Cortex of kidney (tissue), 1 donor: ENCODE data around the gene LACTB.

ENCODE experiments used
- DNase-seq: peaks from one replicate; lab custom pipeline; 2025; lab: John Stamatoyannopoulos, UW

The LACTB gene

DNA sequence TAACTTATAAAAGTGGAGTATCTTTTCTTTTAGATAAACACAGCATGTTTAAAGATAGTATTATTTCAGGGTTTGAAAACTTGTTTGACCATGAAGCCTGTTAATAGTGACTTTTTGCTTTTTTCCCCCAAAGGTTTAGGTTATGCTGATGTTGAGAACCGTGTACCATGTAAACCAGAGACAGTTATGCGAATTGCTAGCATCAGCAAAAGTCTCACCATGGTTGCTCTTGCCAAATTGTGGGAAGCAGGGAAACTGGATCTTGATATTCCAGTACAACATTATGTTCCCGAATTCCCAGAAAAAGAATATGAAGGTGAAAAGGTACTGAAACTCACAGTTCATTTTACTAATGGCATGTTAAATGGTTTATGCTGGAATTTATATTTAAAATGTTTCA lies 5.1 kb downstream of the LACTB start:
- DNase-seq: no peak

DNA sequence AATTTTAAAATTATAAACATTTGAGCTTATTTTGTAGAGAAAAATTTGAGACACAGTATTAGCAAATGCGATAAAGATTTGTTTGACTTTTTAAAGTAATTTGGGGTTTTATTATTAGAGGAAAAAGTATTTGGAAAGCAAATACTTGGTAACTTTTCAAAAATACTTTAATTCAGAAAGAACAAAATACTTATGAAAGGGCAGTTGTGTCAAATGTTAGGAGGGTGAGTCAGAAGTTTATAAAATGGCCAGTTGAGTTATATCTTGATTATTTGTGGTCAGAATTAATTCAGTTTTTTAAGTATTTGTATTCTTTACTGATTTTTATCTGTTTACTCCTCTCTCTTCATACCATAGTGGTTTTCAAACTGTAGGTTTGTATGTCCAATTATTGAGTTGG lies 12.1 kb downstream of the LACTB start:
- no peak for DNase-seq

DNA sequence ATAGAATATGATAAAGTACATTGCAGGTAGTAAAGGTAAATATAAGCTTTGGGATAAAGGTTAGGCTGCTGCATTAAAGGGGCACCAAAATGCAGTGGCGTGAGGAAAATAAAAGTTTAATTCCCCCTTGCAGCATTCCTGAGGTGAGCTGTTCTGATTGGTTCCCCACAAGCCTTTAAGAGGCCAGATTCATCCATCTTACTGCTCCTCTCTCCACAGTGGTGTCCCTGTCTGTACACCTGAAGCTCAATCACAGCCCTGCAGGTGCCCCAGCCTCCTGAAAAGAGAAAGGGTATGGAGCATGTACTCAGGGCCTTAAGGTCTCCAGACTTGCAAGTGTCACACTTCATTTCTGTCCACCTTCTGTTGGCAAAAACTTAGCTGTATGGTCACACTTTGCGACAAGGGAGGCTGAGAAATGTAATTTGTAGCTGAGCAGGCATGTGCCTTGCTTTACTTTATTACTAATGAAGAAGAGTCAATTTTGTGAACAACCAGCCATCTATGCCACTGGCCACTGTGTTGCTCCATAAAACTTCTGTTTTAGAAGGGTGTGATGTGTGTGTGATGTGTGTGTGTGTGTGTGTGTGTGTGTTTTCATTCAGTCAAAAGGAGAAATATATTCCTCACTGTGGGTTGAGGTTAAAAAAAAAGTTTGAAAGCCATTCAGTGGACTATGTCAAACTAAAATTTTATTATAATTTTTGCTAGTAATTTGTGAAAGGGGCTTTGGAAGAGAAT lies 12.8 kb downstream of the LACTB start:
- no peak for DNase-seq

DNA sequence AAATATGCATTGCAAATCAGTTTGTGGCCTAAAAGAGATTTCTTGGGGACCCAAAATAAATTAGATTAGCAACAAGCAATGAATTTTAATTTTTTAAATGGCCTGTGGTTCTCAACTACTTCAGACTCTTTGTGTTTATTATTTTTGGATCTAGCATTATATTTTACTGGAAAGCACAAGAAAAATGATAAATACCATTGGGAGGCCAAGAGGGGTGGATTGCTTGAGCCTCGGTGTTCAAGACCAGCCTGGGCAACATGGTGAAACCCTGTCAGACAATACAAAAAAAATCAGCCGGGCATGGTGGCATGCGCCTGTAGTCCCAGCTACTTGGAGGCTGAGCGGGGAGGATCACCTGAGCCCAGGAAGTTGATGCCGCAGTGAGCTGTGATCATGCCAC lies 13.6 kb downstream of the LACTB start:
- no peak for DNase-seq

DNA sequence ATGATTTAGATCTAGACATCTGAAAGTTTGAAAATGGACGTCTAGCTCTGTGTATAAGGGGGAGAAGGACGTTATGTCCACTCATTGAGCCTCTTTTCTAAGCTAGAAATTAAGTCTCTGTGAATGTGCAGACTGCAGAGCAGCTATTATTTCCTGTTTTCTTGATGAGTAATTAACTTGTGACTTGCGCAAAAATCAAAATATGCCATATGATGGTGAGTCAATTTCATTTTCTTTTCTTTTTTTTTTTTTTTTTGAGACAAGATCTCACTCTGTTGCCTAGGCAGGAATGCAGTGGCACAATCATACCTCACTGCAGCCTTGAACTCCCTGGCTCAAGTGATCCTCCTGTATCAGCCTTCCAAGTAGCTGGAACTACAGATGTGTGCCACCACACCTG lies 14.1 kb downstream of the LACTB start:
- DNase-seq: no peak

DNA sequence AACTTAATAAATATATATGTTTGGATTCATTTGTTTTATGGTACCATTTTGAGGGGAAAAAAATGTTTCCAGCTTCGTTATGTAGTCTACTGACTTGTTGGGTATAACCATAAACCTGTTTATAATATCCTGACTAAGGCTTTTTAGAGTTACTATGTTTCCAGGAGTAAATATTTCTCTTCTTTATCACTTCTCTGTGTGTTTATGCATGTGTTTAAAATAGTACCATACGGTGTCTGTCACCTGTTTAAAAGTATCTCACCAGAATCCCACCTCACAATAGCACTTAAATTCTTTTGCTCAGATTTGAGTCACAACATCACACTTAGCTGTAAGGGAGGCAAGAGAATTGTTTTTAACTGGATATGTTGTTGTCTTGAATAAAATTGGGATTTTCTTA lies 15.1 kb downstream of the LACTB start:
- DNase-seq: no peak

DNA sequence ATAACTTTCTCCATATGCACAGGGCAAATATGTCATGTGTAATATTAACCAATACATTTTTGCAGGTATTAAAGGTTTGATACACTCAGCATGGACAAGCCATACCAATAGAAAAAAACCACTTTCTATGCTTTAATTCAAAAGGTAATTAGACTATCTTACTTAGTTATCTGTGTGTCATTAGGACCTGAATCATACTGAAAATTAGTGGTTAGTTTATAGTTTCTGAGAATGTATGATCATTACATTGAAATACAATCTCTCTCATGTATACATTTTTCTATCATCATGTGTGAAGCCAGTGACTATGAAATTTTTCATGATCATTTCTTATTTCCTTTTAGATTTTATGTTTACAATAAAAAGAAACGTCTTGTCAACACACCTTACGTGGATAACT lies 19.3 kb downstream of the LACTB start:
- no peak for DNase-seq

DNA sequence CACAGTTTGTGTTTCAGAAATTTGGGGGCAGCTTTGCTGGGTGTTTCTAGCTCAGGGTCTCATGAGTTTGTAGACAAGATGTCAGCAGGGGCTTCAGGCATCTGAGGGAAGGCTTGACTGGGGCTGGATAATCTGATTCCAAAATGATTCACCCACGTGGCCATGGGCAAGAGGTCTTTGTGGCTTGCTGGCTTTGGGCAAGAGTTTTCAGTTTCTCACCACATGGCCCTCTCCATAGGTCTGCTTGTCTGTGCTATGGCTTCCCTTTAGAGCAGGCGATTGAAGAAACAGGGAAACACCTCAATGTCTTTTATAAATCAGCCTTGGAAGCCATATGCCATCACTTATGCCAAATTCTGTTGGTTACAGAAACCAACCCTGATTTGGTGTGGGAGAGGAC lies 23.8 kb downstream of the LACTB start:
- no peak for DNase-seq

DNA sequence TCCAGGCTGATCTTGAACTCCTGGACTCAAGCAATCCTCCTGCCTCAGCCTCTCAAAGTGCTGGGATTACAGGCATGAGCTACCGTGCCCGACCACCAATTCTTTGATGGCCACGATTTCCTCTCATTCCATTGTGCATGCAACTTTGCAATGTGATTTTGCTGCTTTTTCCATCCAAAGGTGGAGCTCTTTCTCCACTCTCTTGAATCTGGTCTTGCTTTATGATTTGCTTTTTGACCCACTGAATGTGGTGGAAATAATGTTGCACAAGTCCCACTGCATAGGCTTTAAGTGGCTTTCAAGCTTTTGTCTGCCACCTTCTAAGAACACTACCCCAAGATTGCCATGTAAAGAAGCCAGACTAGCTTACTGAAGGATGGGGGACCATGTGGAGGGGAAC lies 25.0 kb downstream of the LACTB start:
- no peak for DNase-seq

DNA sequence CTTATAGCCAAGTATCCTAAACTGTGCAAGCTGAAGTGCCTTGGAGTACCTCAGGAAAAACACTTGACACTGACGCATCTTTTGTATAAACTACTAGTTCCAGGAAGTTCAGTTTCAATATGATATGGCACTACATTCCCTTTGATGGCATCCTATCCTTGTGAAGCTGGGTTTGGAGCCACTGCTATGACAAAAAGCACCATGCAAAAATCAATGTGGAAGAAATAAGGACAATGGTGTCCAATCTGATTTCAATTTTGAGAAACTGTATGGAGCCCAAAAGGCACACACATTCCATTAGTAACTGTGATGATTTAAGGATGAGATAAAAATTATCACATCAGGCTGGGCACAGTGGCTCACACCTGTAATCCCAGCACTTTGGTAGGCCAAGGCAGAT lies 30.0 kb downstream of the LACTB start:
- no peak for DNase-seq

DNA sequence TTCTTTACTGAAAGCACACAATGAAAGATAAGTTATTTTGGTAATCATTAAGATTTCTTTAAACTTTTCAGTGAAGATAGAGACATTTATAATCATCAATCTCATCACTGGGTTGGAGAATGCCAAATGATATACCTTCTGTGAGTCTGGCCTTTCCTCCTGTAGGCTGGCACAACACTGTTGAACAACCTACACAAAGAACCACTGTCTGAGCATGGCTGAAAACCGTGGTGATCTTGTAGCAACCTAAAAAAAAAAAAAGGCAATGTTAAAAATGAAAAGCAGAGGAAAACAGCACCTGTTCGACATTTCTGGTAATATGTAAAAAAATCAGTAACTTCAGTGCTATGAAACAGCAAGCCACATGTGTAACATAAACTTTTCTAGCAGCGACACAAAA lies 33.8 kb downstream of the LACTB start:
- no peak for DNase-seq

DNA sequence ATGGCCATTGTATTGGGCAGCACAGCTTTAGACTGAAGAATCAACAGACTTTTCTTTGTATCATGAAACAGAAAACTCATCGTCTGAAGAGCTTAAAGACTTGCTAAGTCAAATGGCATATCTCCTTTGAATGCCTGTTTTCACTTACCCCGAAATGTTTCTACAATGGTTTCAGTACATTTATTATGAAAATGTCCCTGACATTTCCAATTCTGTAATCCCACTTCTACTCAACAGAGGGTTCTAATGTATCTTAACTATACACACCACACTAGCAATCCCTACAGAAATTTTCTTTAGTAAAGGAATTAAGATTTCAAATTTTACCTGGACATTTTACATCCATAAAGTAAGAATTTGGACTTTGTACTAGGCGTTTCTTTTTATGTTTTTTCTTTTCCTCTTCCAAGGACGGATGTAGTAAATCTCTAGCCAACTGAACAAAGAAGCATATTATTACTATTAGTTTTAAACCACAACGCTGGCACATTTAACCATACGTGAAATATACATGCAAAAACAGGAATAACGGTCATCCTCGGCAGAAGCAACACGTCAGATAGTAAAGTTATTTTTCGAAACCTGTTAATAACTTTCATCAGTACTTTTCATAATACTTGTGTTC lies 34.5 kb downstream of the LACTB start:
- no peak for DNase-seq

DNA sequence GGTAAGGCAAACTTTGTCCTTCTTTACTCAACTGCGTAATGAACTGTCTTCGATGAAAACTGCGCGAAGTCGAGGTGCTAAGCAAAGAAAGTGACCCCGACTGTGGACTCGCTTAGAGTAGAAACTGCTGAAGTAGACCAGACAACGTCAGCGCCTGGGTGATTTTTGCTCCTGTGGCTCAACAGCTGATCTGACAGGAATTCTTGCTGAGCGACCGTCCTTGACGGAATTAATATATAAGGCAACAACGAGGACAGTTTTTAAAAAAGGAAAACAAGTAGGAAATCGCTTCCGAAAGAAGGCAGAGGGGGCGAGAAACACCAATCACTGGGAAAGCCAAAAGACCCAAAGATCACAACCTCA lies 35.1 kb downstream of the LACTB start:
- DNase-seq: no peak

DNA sequence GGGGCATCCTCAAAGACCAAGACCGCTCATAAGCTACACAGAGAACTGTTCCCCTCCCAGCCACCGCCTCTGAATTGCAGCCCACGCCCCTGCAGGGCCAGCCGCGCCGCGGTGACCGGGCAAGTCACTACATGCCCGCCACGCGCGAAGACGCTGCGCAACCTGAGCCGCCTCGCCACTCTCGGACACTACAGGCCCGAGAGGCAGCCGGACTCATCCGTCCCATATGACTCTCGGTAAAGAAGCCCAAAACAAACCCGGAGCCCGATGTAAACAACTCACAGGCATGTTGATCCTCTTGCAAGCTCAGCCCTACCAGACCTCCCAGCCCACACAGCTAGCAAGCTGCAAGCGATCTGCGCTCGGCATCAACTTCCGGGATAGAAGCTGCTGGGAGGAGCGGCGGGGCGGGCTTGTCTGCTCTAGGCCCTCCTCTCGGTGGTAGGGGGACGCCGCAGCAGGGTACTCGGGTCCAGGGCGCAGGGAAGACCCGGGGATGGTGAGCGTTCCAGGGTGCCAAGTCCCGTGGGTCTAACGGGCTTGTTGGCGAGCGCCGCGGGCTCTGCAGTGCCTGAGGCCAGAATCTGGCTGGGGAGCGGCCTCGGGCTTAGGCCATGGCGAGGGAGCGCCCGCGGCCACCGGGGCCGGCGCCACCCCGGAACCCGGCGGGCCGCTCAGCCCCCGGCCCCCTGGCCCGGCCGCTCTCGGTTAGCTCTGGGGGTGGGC lies 35.6 kb downstream of the LACTB start, which contains the start of gene RPS27L:
RPS27L (minus strand) TSS at position 360 of the 726 bp plus-strand sequence; CDS start at position 288, 72 bp downstream.
- no peak for DNase-seq

DNA sequence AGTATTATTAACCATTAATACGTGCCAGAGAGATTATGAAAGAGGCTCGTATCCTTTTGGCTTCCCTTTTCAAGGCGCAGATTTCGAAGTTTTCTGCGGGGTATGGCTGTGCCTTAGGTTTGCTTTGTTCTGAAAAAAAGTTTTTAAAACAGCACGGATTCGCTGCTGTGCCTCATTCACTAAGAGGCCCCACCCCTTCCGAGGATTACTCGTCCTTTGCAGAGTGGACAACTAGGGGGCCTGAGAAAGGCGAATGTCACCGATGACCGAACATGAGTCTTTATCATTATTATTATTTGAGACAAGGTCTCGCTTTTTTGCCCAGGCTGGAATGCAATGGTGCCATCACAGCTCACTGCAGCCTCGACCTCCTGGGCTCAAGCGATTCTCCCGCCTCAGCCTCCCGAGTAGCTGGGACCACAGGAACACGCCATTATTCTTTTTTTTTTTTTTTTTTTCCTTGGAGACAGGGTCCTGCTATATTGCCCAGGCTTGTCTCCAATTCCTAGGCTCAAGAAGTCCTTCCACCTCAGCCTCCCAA lies 36.3 kb downstream of the LACTB start:
- DNase-seq: no peak

DNA sequence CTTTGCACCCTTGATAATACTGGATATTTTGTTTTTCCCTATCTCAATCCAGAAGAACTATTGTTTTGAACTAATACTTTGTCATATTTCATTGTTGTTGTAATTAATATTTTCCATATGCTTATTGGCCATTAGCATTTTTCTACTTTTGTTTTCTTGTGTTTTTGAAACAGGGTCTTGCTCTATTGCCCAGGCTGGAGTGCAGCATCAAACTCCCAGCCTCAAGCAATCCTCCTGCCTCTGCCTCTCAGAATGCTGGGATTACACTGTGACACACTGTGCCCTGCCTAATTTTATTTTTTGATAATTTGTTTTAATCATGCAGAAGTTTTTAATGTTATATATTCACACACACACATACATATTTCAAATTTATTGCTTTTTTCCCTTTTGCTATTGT lies 39.0 kb downstream of the LACTB start:
- DNase-seq: no peak

DNA sequence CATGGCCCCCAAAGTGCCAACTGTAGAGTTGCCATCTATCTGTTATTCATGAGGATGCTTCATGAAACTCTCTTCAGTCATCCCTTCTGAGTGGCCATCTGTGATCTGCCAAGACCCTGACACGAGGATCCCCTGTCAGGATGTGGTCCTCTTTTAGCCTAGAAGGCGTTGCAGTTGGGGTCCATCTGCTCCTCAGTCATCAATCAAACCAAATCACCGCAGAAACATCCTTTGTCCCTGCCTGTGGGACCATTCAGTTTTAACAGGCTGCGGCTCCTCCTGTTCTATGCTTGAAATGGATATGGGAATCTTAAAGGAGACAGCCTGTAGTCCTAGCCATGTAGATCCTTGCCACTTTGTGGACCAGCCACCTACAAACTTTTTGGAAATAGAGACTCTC lies 41.6 kb downstream of the LACTB start:
- DNase-seq: no peak

DNA sequence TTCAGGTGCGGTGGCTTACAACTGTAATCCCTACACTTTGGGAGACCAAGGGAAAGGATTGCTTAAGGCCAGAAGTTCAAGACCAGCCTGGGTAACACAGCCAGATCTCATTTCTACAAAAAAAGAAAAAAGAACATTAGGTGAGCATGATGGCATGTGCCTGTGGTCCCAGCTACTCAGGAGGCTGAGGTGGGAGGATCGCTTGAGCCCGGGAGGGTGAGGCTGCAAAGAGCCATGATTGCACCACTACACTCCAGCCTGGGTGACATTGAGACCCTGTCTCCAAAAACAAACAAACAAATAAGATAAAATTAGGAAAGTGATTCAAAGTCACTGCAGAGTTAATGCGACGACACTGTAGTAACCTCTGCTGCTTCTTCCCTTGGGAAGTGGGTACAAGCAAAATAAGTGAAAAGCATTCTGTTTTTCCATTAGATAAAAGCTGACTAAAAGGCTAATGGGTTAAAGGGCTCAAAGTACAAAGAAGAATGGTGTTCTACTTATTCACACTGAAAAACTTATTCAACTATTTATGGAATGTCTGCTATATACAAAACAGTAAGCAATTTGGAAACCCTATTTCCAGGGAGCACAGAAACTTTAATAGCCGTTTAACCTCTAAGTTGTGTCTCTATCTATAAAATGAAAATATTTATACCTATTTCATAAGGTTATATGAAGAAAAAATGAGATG lies 43.7 kb downstream of the LACTB start:
- no peak for DNase-seq

DNA sequence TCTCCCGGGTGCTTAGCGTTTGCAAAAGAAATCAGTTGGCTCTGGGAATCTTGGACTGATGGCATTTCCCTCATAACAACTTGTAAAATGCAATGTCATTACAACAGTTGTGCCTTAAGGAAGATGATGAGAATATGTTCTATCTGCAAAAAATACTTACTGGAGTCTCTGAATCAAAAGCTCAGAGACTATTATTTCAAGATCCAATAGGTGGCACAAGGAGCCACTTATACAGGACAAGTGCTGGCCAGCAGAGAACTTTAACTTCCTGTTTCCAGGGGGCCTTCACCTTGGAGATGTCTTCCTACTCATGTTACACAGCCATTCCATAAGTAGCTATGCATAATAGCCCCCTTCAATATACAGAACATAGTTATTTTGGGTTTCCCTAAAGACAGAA lies 44.6 kb downstream of the LACTB start:
- no peak for DNase-seq

DNA sequence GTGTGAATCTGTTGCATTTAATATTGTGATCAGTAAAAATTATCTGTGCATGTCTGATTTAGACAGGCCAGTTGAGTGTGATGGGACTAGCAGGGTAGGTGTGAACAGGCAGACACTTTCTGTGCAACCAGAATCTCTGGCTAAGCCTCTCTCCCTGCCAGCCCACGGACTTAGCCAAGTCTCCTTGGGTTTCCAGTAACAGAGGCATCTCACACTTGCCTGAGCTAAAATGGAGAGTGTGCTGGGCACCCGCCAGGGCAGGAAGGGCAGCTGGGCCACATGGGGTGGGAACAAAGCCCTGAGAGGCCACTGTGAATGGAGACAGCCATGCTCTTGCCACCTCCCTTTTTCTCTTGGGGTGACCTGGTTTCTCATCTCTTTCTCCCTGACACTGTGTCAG lies 48.1 kb downstream of the LACTB start:
- no peak for DNase-seq

DNA sequence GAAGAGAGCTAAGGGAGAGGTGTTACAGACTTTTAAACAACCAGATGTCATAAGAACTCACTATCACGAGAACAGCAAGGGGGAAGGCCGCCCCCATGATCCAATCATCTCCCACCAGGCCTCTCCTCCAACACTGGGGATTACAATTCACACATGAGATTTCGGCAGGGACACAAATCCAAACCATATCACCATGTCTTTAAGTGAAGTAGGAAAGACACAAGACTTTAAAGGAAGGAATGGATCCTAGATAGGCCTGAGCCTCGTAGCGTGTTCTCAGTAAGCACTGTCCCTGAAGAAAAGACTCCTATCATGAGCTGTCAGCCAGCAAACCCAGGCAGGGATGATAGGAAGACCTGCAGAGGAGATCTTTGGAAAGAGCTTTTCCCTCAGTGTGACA lies 50.7 kb downstream of the LACTB start:
- no peak for DNase-seq

DNA sequence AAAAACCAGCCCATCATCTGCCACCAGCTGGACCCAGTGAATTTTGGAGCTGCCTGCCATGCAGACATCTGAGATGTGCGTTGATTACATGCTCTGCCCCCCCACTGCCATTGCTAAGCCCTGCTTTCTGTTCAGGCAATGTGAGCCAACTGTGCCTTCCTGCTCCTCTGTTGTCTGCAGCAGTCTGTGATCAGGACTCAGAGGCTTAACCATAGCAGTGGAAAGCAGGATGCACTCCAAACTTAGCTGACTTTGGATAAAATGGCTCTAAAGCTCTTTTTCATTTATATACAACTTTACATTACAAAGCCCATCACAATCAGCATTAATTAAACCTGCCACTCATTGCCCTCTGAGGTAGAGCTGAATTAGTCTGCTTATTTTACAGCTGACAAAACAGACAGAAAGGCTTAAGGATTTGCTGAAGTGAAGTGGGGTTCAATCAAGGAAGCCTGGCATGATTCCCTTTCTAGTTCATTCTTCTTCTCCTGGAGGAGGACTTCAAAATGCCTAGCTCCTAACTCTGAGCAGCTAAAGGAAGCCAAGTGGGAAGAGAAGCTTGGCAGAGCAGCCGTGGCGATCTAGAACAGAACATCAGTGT lies 51.3 kb downstream of the LACTB start:
- DNase-seq: no peak
